ENCODE measurements around the gene DEPDC1. TPM values are rescaled to one million over a fixed set of nuclear protein-coding genes. Genes with fewer than 3 reads are reported as not detected.

Gene DEPDC1
- total and polyA plus RNA-seq, 4 donors: 0.28 to 4.1 (median 0.40) TPM

GRCh38 chr1:68473060-68473459, 23.8 kb downstream of the DEPDC1 start:
- ATAC-seq (ENCODE audit: insufficient read depth, low FRiP score): no peak
- TF ChIP-seq CTCF (IDR thresholded peaks at IDR 0.05; ENCODE audit: control extremely low read depth, extremely low read depth): no peak
- no peaks in the 10 kb centered on the region for H3K36me3 ChIP-seq (ENCODE audit: control insufficient read depth in 4 of 4, insufficient read depth in 4 of 4, low read length in 4 of 4)

DNA sequence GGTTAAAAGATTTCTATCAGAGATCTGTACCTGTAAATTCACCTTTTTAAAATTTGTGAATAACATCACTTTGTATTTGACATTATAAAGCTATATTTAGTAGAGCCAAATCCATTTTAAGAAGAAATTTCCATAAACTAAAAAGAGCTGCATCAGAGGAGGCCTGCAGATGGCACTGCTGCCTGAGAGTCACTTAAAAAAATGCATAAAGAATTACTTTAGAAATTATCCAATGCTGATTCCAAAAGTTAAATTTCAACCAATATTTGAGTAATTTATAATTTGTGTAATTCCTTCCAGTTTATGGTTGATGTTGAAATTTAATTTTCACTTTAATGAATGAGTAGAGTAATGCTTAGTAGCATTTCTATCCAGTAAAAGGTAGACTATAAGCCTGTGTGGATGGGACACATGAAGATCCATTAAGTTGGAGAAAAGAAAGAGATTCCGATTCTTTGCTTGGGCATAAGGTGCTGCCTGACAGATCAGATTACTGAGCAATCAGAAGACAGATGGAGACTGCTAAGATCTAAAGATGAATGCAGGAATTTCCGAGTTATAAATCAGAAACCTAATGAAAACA, 26.4 kb downstream of the DEPDC1 start:
- ATAC-seq (ENCODE audit: insufficient read depth, low FRiP score): no peak
- WGBS, 2 donors: 81 to 85% methylated on average over 2 of the region's 2 CpGs

More at GRCh38 chr1:68473060-68473459, 23.8 kb downstream of the DEPDC1 start:
- H3K27me3 ChIP-seq (ENCODE audit: control insufficient read depth in 3 of 3, insufficient read depth in 3 of 3, low read length in 2 of 3): no peaks in the 10 kb centered on the region
- H3K27ac ChIP-seq (ENCODE audit: low read depth in 1 of 2, low read length in 1 of 2): no peak overlapping the region
- no peak overlapping the region for H3K9ac ChIP-seq (ENCODE audit: insufficient read depth in 1 of 2, low read length in 2 of 2)
- H3K9me3 ChIP-seq (ENCODE audit: control insufficient read depth in 4 of 4, insufficient read depth in 3 of 4, low read length in 3 of 4): no peaks in the 10 kb centered on the region
- no peak for DNase-seq
- no peak overlapping the region for H3K4me3 ChIP-seq
- H3K4me1 ChIP-seq (ENCODE audit: control insufficient read depth in 5 of 5, insufficient read depth in 5 of 5, low read length in 5 of 5): no peaks in the 10 kb centered on the region

DNA sequence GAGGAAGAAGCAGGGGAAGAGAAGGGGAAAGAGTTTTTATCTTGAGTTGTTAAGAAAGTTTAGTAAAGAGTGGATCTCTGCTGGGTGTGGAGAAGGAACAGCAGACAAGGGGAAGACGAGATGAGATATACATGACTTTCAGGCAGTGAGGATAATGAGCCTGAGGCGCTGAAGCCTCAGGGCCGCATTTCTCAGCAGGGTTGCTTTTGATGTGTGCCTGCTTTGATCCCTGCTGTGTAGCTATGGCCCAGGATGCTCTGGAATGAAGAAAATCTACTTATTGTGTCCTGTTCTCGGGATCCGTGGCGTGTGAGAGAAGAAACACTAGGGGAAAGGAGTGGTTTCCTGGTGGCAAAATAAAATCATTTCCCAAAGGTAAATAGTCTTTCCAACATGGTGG, 32.0 kb downstream of the DEPDC1 start:
- Histone ChIP-seq H3K9me3 (ENCODE audit: control insufficient read depth in 4 of 4, insufficient read depth in 3 of 4, low read length in 3 of 4) (peaks cover 0 to 7% (median 3%) of the 10 kb centered on the region in 4 donors), H3K27ac (ENCODE audit: low read depth in 1 of 2, low read length in 1 of 2) (no peak overlapping the region), H3K9ac (ENCODE audit: insufficient read depth in 1 of 2, low read length in 2 of 2) (no peak overlapping the region), H3K27me3 (ENCODE audit: control insufficient read depth in 3 of 3, insufficient read depth in 3 of 3, low read length in 2 of 3) (no peaks in the 10 kb centered on the region), H3K4me1 (ENCODE audit: control insufficient read depth in 5 of 5, insufficient read depth in 5 of 5, low read length in 5 of 5) (peaks cover 0 to 9% (median 0%) of the 10 kb centered on the region in 5 donors), H3K36me3 (ENCODE audit: control insufficient read depth in 4 of 4, insufficient read depth in 4 of 4, low read length in 4 of 4) (no peaks in the 10 kb centered on the region), H3K4me3 (no peak overlapping the region)
- WGBS, 2 donors: 58 to 85% methylated on average over 6 of the region's 6 CpGs
- no peak for TF ChIP-seq CTCF (IDR thresholded peaks at IDR 0.05; ENCODE audit: control extremely low read depth, extremely low read depth)
- no peak for ATAC-seq (ENCODE audit: insufficient read depth, low FRiP score)
- no peak for DNase-seq

More for the DNA sequence above, 26.4 kb downstream of the DEPDC1 start:
- Histone ChIP-seq H3K4me3 (no peak overlapping the region), H3K9ac (ENCODE audit: insufficient read depth in 1 of 2, low read length in 2 of 2) (no peak overlapping the region), H3K27ac (ENCODE audit: low read depth in 1 of 2, low read length in 1 of 2) (no peak overlapping the region), H3K36me3 (ENCODE audit: control insufficient read depth in 4 of 4, insufficient read depth in 4 of 4, low read length in 4 of 4) (no peaks in the 10 kb centered on the region), H3K4me1 (ENCODE audit: control insufficient read depth in 5 of 5, insufficient read depth in 5 of 5, low read length in 5 of 5) (peaks cover 0 to 3% (median 0%) of the 10 kb centered on the region in 5 donors), H3K27me3 (ENCODE audit: control insufficient read depth in 3 of 3, insufficient read depth in 3 of 3, low read length in 2 of 3) (no peaks in the 10 kb centered on the region), H3K9me3 (ENCODE audit: control insufficient read depth in 4 of 4, insufficient read depth in 3 of 4, low read length in 3 of 4) (no peaks in the 10 kb centered on the region)
- TF ChIP-seq CTCF (IDR thresholded peaks at IDR 0.05; ENCODE audit: control extremely low read depth, extremely low read depth): no peak
- peak; percentile 19 to 50 (median 36) for DNase-seq

GRCh38 chr1:68460935-68461334, 35.9 kb downstream of the DEPDC1 start:
- no peak overlapping the region for H3K4me3 ChIP-seq
- no peak for ATAC-seq (ENCODE audit: insufficient read depth, low FRiP score)
- H3K9ac ChIP-seq (ENCODE audit: insufficient read depth in 1 of 2, low read length in 2 of 2): no peak overlapping the region
- WGBS, 2 donors: 66 to 77% methylated on average over 4 of the region's 4 CpGs
- H3K4me1 ChIP-seq (ENCODE audit: control insufficient read depth in 5 of 5, insufficient read depth in 5 of 5, low read length in 5 of 5): peaks cover 0 to 9% (median 0%) of the 10 kb centered on the region in 5 donors
- peaks cover 0 to 7% (median 3%) of the 10 kb centered on the region in 4 donors for H3K9me3 ChIP-seq (ENCODE audit: control insufficient read depth in 4 of 4, insufficient read depth in 3 of 4, low read length in 3 of 4)
- no peak overlapping the region for H3K27ac ChIP-seq (ENCODE audit: low read depth in 1 of 2, low read length in 1 of 2)
- H3K27me3 ChIP-seq (ENCODE audit: control insufficient read depth in 3 of 3, insufficient read depth in 3 of 3, low read length in 2 of 3): peaks cover 0 to 2% (median 0%) of the 10 kb centered on the region in 3 donors
- no peak for TF ChIP-seq CTCF (IDR thresholded peaks at IDR 0.05; ENCODE audit: control extremely low read depth, extremely low read depth)
- no peaks in the 10 kb centered on the region for H3K36me3 ChIP-seq (ENCODE audit: control insufficient read depth in 4 of 4, insufficient read depth in 4 of 4, low read length in 4 of 4)
- DNase-seq: no peak
